H1 (cell line): ENCODE results near the gene ADAMTS6. TPM values are rescaled to one million over a fixed set of nuclear protein-coding genes. Genes with fewer than 3 reads are reported as not detected.

Experiments used
- CTCF ChIA-PET: fragments of 300-600 bp; sonication (Branson Sonifier 250); formaldehyde crosslinking; loops from one replicate; lab custom pipeline; 2021; ENCODE audit not compliant: partially characterized antibody; lab: Charles Lee
- POLR2A ChIA-PET: fragments of 300-600 bp; sonication (Branson Sonifier 250); formaldehyde crosslinking; loops from one replicate; lab custom pipeline; 2021; ENCODE audit warnings: inconsistent platforms; ENCODE audit not compliant: partially characterized antibody; lab: Charles Lee
- DNase-seq, 2 experiments: peaks; one replicate each; pipeline versions ENCODE4 v3.0.0 to v3.0.0-alpha.2; 2010 to 2022; ENCODE audit warnings: low spot score in 2 of 2, low read depth in 1 of 2, mixed read lengths in 1 of 2
- FAIRE-seq: peaks from 2 replicates; lab custom pipeline; 2011; peaks lifted over from hg19 to GRCh38; lab: Jason Lieb, UNC
- H2AFZ ChIP-seq: 2 replicates; pipeline ENCODE4 v1.8.1; 2012; ENCODE audit warnings: low read length, inconsistent platforms
- H2AK5ac ChIP-seq: 2 replicates; pipeline ENCODE4 v1.6.1; 2013; ENCODE audit warnings: low read depth, low read length
- H2BK120ac ChIP-seq: replicated peaks from 2 replicates; pipeline ENCODE3; 2013; ENCODE audit warnings: low read depth, low read length, inconsistent platforms
- H2BK12ac ChIP-seq: 2 replicates; pipeline ENCODE4 v1.6.1; 2013; ENCODE audit warnings: low read depth, low read length
- H2BK15ac ChIP-seq: 2 replicates; pipeline ENCODE4 v1.6.1; 2013; ENCODE audit warnings: low read length
- H2BK20ac ChIP-seq: 2 replicates; pipeline ENCODE4 v1.6.1; 2013; ENCODE audit warnings: low read length
- H2BK5ac ChIP-seq: 2 replicates; pipeline ENCODE4 v1.6.1; 2013; ENCODE audit warnings: low read depth, low read length
- H3K14ac ChIP-seq: 2 replicates; pipeline ENCODE4 v1.6.1; 2013; ENCODE audit warnings: inconsistent platforms; ENCODE audit not compliant: insufficient read length
- H3K18ac ChIP-seq: 2 replicates; pipeline ENCODE4 v1.6.1; 2013; ENCODE audit warnings: low read length; ENCODE audit errors: extremely low read depth
- H3K23ac ChIP-seq: 2 replicates; pipeline ENCODE4 v1.6.1; 2013; ENCODE audit warnings: inconsistent platforms; ENCODE audit not compliant: insufficient read length
- H3K23me2 ChIP-seq: 2 replicates; pipeline ENCODE4 v1.6.1; 2013; ENCODE audit warnings: low read depth, low read length
- H3K27ac ChIP-seq: 2 replicates; pipeline ENCODE4 v1.6.1; 2011; ENCODE audit warnings: low read depth, low read length, inconsistent platforms
- H3K27me3 ChIP-seq, 4 experiments: replicated peaks in 1 of 4; 1 replicate in 1 of 4; 2 replicates in 3 of 4; pipeline versions ENCODE4 v1.6.1 to v1.8.1; 2011 to 2013; ENCODE audit warnings: low read length in 3 of 4, mild to moderate bottlenecking in 3 of 4, inconsistent platforms in 2 of 4, mixed read lengths in 2 of 4, moderate library complexity in 1 of 4; ENCODE audit not compliant: control insufficient read depth in 3 of 4, insufficient read depth in 3 of 4; ENCODE audit errors: extremely low read depth in 1 of 4
- H3K36me3 ChIP-seq, 4 experiments: 2 replicates each; pipeline versions ENCODE4 v1.6.1 to v1.8.1; 2011 to 2013; ENCODE audit warnings: mild to moderate bottlenecking in 4 of 4, low read length in 3 of 4, moderate library complexity in 2 of 4, control low read depth in 1 of 4, inconsistent platforms in 1 of 4; ENCODE audit not compliant: insufficient read depth in 4 of 4, control insufficient read depth in 2 of 4
- H3K4ac ChIP-seq: replicated peaks from 2 replicates; pipeline ENCODE3; 2013; ENCODE audit warnings: low read length, low read depth, mixed read lengths, inconsistent platforms; ENCODE audit not compliant: insufficient read length
- H3K4me1 ChIP-seq, 4 experiments: replicated peaks in 1 of 4; 1 replicate in 1 of 4; 2 replicates in 3 of 4; pipeline versions ENCODE4 v1.6.1 to v1.8.1; 2011 to 2013; ENCODE audit warnings: low read length in 3 of 4, inconsistent platforms in 2 of 4, mixed read lengths in 1 of 4; ENCODE audit not compliant: insufficient read depth in 4 of 4, control insufficient read depth in 3 of 4
- H3K4me2 ChIP-seq, 2 experiments: 2 replicates each; pipeline versions ENCODE4 v1.6.1 to v1.8.1; 2011 to 2013; ENCODE audit warnings: low read depth in 2 of 2, low read length in 2 of 2, control low read depth in 1 of 2, inconsistent platforms in 1 of 2, mild to moderate bottlenecking in 1 of 2; ENCODE audit not compliant: insufficient read depth in 1 of 2
- H3K4me3 ChIP-seq, 4 experiments: fragments of 200-600, 300-600 bp in 1 of 4; sonication (generic), shearing (Covaris generic), sonication (Bioruptor Twin) in 1 of 4; 2 replicates each; pipeline versions ENCODE4 v1.5.1 to v1.8.1; 2011 to 2016; ENCODE audit warnings: low read length in 4 of 4, low read depth in 3 of 4, control low read depth in 2 of 4, inconsistent platforms in 2 of 4, mild to moderate bottlenecking in 2 of 4, mixed read lengths in 1 of 4, moderate library complexity in 1 of 4; ENCODE audit not compliant: insufficient read depth in 2 of 4; ENCODE audit errors: extremely low read depth in 1 of 4
- H3K56ac ChIP-seq: replicated peaks from 2 replicates; pipeline ENCODE3; 2013; ENCODE audit warnings: low read depth, mild to moderate bottlenecking, mixed read lengths, low read length, inconsistent platforms; ENCODE audit not compliant: insufficient read length
- H3K79me1 ChIP-seq: 2 replicates; pipeline ENCODE4 v1.6.1; 2013; ENCODE audit warnings: low read depth, low read length, control low read depth
- H3K79me2 ChIP-seq, 2 experiments: 2 replicates each; pipeline versions ENCODE4 v1.6.1 to v1.8.1; 2012 to 2013; ENCODE audit warnings: low read length in 2 of 2, mild to moderate bottlenecking in 2 of 2, inconsistent platforms in 1 of 2; ENCODE audit not compliant: insufficient read depth in 2 of 2, control insufficient read depth in 1 of 2
- H3K9ac ChIP-seq, 4 experiments: replicated peaks in 1 of 4; 1 replicate in 1 of 4; 2 replicates in 3 of 4; pipeline versions ENCODE4 v1.6.1 to v1.8.1; 2011 to 2013; ENCODE audit warnings: low read depth in 3 of 4, low read length in 3 of 4, control low read depth in 2 of 4, mild to moderate bottlenecking in 2 of 4, moderate library complexity in 2 of 4, inconsistent platforms in 1 of 4; ENCODE audit errors: extremely low read depth in 1 of 4
- H3K9me3 ChIP-seq, 2 experiments: 2 replicates each; pipeline versions ENCODE4 v1.6.1 to v1.8.1; 2012 to 2013; ENCODE audit warnings: mild to moderate bottlenecking in 2 of 2, moderate library complexity in 2 of 2, control low read depth in 1 of 2, inconsistent platforms in 1 of 2, low read depth in 1 of 2, low read length in 1 of 2, mixed read lengths in 1 of 2; ENCODE audit not compliant: insufficient read depth in 2 of 2
- H4K20me1 ChIP-seq, 2 experiments: replicated peaks in 1 of 2; 2 replicates each; pipeline versions ENCODE3 to v1.8.1; 2011 to 2013; ENCODE audit warnings: inconsistent platforms in 2 of 2, low read length in 2 of 2, mild to moderate bottlenecking in 1 of 2; ENCODE audit not compliant: insufficient read depth in 2 of 2, control insufficient read depth in 1 of 2
- H4K5ac ChIP-seq: 2 replicates; pipeline ENCODE4 v1.6.1; 2013; ENCODE audit warnings: low read length, low read depth, mixed read lengths, inconsistent platforms; ENCODE audit not compliant: insufficient read length
- H4K8ac ChIP-seq: 2 replicates; pipeline ENCODE4 v1.8.0; 2013; ENCODE audit warnings: mild to moderate bottlenecking, moderate library complexity, low read length, inconsistent platforms; ENCODE audit not compliant: insufficient read depth; ENCODE audit errors: extremely low read depth
- H4K91ac ChIP-seq: replicated peaks from 2 replicates; pipeline ENCODE3; 2013; ENCODE audit warnings: low read length, mixed read lengths, inconsistent platforms; ENCODE audit not compliant: insufficient read length
- BRCA1 ChIP-seq: IDR thresholded peaks from 2 replicates; pipeline ENCODE4 v1.6.1; 2012; ENCODE audit warnings: low read depth, low read length, improper control_type of control experiment
- CREB1 ChIP-seq: IDR thresholded peaks from 2 replicates; pipeline ENCODE4 v1.6.1; 2012; ENCODE audit warnings: inconsistent platforms
- EP300 ChIP-seq, 2 experiments: IDR thresholded peaks; 1 replicate in 1 of 2; 2 replicates in 1 of 2; pipeline ENCODE4 v1.6.1; 2011 to 2012; ENCODE audit warnings: low read depth in 2 of 2, low read length in 2 of 2, mild to moderate bottlenecking in 2 of 2, borderline replicate concordance in 1 of 2, inconsistent platforms in 1 of 2, moderate library complexity in 1 of 2
- KDM1A ChIP-seq: fragments of 200-600, 300-600 bp; sonication (generic); IDR thresholded peaks from 2 replicates; pipeline ENCODE4 v1.7.1; 2016; ENCODE audit warnings: mild to moderate bottlenecking, low read length, borderline replicate concordance
- KDM4A ChIP-seq: IDR thresholded peaks from one replicate; pipeline ENCODE4 v1.7.1; 2012; ENCODE audit warnings: low read depth, mild to moderate bottlenecking, moderate library complexity, low read length, inconsistent platforms; ENCODE audit not compliant: severe bottlenecking
- NRF1 ChIP-seq: IDR thresholded peaks from 2 replicates; pipeline ENCODE4 v1.6.1; 2011; ENCODE audit warnings: mild to moderate bottlenecking, low read depth, low read length, improper control_type of control experiment
- RAD21 ChIP-seq, 2 experiments: IDR thresholded peaks in 1 of 2; conservative IDR thresholded peaks in 1 of 2; 2 replicates each; pipeline ENCODE4 v1.6.1; 2011; ENCODE audit warnings: low read depth in 2 of 2, low read length in 2 of 2, improper control_type of control experiment in 1 of 2, inconsistent platforms in 1 of 2, mild to moderate bottlenecking in 1 of 2, moderate library complexity in 1 of 2
- SP2 ChIP-seq: IDR thresholded peaks from 2 replicates; pipeline ENCODE4 v1.6.1; 2012; ENCODE audit warnings: mild to moderate bottlenecking, low read length, inconsistent platforms
- TAF1 ChIP-seq: IDR thresholded peaks from 2 replicates; pipeline ENCODE4 v1.6.1; 2011; ENCODE audit warnings: mild to moderate bottlenecking, low read depth, low read length
- TEAD4 ChIP-seq: IDR thresholded peaks from 2 replicates; pipeline ENCODE4 v1.6.1; 2012; ENCODE audit warnings: low read depth, low read length, inconsistent platforms, mixed read lengths
- WGBS, 2 experiments: shearing (Covaris generic) in 1 of 2; methylation state at CpG; one replicate each; pipeline versions ENCODE4 v1.1.6 to v1.1.7; 2013 to 2015; ENCODE audit warnings: low lambda C conversion rate in 2 of 2, mixed read lengths in 2 of 2, inconsistent platforms in 1 of 2, low coverage in 1 of 2, missing lambda C conversion rate in 1 of 2; ENCODE audit not compliant: insufficient replicate concordance in 2 of 2, insufficient coverage in 1 of 2, insufficient read length in 1 of 2; ENCODE audit errors: extremely low coverage in 1 of 2, missing lambda C conversion rate in 1 of 2; 5-methylcytosine and 5-hydroxymethylcytosine counted together
- polyA plus RNA-seq, 7 experiments: library from polyadenylated mRNA; depleted of rRNA in 3 of 7; stranded (reverse) in 5 of 7; unstranded in 2 of 7; fragments of >200 nt in 5 of 7; fragments of 200-250 nt in 2 of 7; gene quantifications; 1 replicate in 5 of 7; 2 replicates in 1 of 7; 4 replicates in 1 of 7; pipeline versions ENCODE4 v1.2.1 to v1.2.3, GENCODE V29; 2011 to 2013; ENCODE audit warnings: missing spikeins in 2 of 7, mixed read lengths in 2 of 7
- total RNA-seq: library from RNA; stranded (reverse); fragmentation: NEBNext Ultra II Directional; extraction: Animal tissue kit (Norgen Biotek cat#: 25700); gene quantifications from 2 replicates; pipeline ENCODE4 v1.2.1, GENCODE V29; 2021
- TF ChIP-seq, protein P1 (sequence below), 3 experiments: IDR thresholded peaks; 1 replicate in 2 of 3; 2 replicates in 1 of 3; pipeline versions ENCODE4 v1.5.1 to v1.6.1; 2011; ENCODE audit warnings: low read length in 3 of 3, mild to moderate bottlenecking in 3 of 3, inconsistent platforms in 2 of 3, low read depth in 1 of 3, moderate library complexity in 1 of 3; ENCODE audit not compliant: insufficient read depth in 1 of 3; ENCODE audit errors: control extremely low read depth in 1 of 3

The ADAMTS6 gene
- total and polyA plus RNA-seq, 2 of the 8 experiments (the other 6 are each of a cell fraction or from before 2014, with no cell fraction given), result 0.74 to 2.4 TPM

DNA sequence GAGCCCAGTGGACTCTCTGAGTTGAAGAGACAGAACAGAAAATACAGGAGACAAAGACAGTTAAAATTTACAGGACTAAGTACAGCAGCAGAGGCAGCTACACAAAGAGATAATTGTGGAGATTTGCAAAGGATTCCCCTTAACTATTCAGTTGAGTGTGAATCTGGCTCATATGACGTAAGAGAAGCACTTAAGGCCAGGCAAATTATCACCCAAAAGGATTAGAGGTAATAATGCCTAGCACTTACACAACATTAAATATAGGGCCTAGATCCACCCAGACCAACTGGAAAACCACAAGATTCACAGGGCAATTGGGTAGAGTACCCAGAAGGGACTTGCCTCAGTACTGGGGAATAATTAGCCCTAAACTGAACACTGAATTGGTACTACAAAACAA lies 41.3 kb downstream of the ADAMTS6 start:
- no peak overlapping the region for H4K5ac ChIP-seq
- no peak overlapping the region for H3K23ac ChIP-seq
- no peak overlapping the region for H3K56ac ChIP-seq
- H2BK15ac ChIP-seq, result no peak overlapping the region
- DNase-seq (no peak), FAIRE-seq (no peak)
- H3K79me2 ChIP-seq, result no peaks in the 10 kb centered on the region
- no peak overlapping the region for H3K9ac ChIP-seq
- no peak overlapping the region for H2BK120ac ChIP-seq
- no peaks in the 10 kb centered on the region for H3K23me2 ChIP-seq
- no peak overlapping the region for H2BK5ac ChIP-seq
- H4K8ac ChIP-seq, result no peak overlapping the region
- no peak overlapping the region for H3K4me3 ChIP-seq
- 93% methylated on average over 1 of the region's 1 CpG; no CpG with 5 or more reads in 1 of the 2 experiments for WGBS, 2 experiments
- H3K36me3 ChIP-seq, result no peaks in the 10 kb centered on the region
- H3K9me3 ChIP-seq, result no peaks in the 10 kb centered on the region
- H4K91ac ChIP-seq, result no peak overlapping the region
- H3K4me2 ChIP-seq, result no peak overlapping the region
- POLR2A ChIA-PET, result no interaction called here
- H2AK5ac ChIP-seq, result no peak overlapping the region
- no peak overlapping the region for H3K4ac ChIP-seq
- CTCF ChIA-PET, result no interaction called here
- H2BK20ac ChIP-seq, result no peak overlapping the region
- H3K4me1 ChIP-seq, result no peaks in the 10 kb centered on the region
- no peak overlapping the region for H2AFZ ChIP-seq
- no peaks in the 10 kb centered on the region for H3K79me1 ChIP-seq
- H4K20me1 ChIP-seq, result no peaks in the 10 kb centered on the region
- no peak overlapping the region for H3K27ac ChIP-seq
- no peak overlapping the region for H2BK12ac ChIP-seq
- no peaks in the 10 kb centered on the region for H3K27me3 ChIP-seq
- no peak overlapping the region for H3K18ac ChIP-seq
- no peak overlapping the region for H3K14ac ChIP-seq
- TF ChIP-seq BRCA1 (no peak), KDM4A (no peak), NRF1 (no peak), EP300 (IDR thresholded peaks at IDR 0.05; ENCODE audit: borderline replicate concordance in 1 of 2, low read depth in 2 of 2, low read length in 2 of 2) (no peak), KDM1A (no peak), TAF1 (no peak), SP2 (no peak), TEAD4 (no peak), RAD21 (IDR thresholded peaks at IDR 0.05 in 1 of 2, conservative IDR thresholded peaks at IDR 0.05 in 1 of 2; ENCODE audit: low read depth in 2 of 2, low read length in 2 of 2) (no peak), CREB1 (no peak)
- TF ChIP-seq, protein P1, sequence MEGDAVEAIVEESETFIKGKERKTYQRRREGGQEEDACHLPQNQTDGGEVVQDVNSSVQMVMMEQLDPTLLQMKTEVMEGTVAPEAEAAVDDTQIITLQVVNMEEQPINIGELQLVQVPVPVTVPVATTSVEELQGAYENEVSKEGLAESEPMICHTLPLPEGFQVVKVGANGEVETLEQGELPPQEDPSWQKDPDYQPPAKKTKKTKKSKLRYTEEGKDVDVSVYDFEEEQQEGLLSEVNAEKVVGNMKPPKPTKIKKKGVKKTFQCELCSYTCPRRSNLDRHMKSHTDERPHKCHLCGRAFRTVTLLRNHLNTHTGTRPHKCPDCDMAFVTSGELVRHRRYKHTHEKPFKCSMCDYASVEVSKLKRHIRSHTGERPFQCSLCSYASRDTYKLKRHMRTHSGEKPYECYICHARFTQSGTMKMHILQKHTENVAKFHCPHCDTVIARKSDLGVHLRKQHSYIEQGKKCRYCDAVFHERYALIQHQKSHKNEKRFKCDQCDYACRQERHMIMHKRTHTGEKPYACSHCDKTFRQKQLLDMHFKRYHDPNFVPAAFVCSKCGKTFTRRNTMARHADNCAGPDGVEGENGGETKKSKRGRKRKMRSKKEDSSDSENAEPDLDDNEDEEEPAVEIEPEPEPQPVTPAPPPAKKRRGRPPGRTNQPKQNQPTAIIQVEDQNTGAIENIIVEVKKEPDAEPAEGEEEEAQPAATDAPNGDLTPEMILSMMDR (IDR thresholded peaks at IDR 0.05; ENCODE audit: control extremely low read depth in 1 of 3, insufficient read depth in 1 of 3, low read depth in 1 of 3, low read length in 3 of 3), result no peak
